NCI-H2171 (cell line): ENCODE measurements around the gene TSEN15.
"Not testable (repeated sequence)": the region's sequence is repeated elsewhere in the genome, so short reads cannot be mapped to it uniquely, and the experiment has no call there.

ENCODE experiments used
- DNase-seq: peaks from one replicate; lab custom pipeline; 2025; lab: John Stamatoyannopoulos, UW

Gene TSEN15

DNA sequence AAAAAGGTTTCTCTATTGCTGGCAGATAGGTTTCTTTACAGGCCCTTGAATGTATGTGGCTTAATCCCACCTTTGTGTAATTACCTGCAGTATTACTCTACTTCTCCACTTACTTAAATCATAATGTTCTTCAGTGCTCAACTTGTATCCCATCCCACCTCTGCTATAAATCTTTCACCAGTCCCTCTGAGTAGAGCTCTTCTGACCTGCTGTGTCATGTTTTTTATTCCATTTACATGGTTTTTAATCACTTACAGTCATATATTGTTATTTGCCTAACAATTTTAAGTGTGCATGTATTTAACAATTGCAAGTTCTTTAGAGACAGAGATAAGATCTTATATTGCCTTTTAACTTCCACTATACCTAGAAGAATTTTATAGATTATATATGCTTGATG lies 2.4 kb downstream of the TSEN15 start:
- no peak for DNase-seq

DNA sequence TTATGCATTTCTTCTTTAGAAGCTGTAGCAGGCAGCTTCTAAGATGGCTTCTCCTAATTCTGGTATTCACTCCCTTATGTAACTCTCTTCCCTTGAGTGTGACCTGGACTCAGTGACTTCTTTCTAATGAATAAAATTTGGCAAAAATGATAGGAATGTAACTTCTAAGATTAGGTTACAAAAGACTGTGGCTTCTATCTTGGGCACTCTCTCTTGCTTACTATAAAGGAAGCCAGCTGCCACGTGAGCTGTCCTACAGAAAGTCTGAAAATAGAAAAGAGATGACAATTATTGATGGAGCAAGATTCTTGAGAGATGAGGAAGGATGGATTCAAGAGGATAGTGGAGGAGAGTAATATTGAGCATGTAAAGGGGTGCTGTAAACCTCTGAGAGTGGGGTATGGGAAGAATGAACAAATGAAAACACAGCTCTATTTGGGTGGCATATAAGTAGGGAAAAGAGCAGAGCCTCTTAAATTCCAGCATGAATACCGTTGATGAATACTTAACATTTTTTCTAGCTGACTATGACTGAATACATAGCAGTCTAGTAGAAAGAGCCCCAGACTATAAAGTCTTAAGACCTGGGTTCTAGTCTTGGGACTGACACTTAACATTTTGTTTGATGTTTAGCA lies 5.5 kb downstream of the TSEN15 start:
- DNase-seq, result no peak

DNA sequence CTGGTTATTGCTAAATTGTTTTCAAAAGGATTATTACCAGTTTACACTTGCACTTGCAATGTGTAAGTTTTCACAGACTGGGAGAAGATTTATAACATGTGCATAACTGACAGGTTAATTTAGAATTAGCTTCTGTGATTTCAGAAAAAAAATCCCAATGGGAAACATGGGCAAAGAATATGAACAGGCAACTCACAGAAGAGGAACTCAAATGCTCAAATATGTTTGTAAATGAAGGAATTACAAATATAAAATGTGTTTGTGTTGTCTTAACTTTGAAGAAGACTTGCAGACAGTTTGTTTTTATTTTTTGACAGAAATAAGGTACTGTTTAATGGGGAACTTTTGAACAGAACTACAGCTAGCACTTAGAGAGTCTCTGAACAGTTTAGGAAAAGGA lies 8.4 kb downstream of the TSEN15 start:
- DNase-seq, result no peak

DNA sequence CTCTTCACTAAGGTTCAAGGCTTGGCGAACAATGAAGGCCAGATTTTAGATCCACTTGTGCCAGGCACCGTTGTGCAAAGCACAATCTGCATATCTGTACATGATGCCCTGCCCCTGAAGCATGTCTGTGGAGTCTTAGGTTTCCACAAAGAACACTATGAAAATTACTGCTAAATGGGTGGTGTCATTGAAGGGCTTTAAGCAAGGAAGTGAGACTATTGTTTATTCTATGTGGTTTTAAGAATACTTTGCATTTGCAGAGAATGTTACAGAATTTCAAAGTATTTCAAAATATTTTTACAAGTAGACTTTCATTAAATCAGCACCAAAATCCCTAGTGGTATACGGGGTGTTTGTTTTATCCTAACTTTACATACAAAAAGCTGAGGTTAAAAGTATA lies 8.8 kb downstream of the TSEN15 start:
- no peak for DNase-seq

GRCh38 chr1:184061396-184062003 lies 10.0 kb downstream of the TSEN15 start:
- DNase-seq, result no peak

GRCh38 chr1:184062640-184063286 lies 11.2 kb downstream of the TSEN15 start:
- DNase-seq, result no peak

DNA sequence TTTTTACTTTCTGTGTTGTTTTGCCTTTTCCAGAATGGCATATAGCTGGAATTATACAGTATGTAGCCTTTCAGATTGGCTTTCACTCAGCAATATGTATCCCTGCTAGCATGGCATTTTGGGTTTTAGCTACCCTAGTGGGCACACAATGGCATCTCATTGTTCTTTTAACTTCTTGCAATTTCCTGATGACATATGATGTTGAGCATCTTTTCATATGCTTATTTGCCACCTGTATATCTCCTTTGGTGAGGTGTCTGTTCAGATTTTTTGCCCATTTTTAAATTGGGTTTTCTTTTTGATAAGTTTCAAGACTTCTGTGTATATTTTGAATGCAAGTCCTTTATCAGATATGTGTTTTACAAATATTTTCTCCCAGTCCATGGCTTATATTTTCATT lies 14.0 kb downstream of the TSEN15 start:
- no peak for DNase-seq

- no peak for DNase-seq
Observed at GRCh38 chr1:184068354-184068753, 16.8 kb downstream of the TSEN15 start.

GRCh38 chr1:184069675-184070074 lies 18.1 kb downstream of the TSEN15 start:
- DNase-seq, result no peak

DNA sequence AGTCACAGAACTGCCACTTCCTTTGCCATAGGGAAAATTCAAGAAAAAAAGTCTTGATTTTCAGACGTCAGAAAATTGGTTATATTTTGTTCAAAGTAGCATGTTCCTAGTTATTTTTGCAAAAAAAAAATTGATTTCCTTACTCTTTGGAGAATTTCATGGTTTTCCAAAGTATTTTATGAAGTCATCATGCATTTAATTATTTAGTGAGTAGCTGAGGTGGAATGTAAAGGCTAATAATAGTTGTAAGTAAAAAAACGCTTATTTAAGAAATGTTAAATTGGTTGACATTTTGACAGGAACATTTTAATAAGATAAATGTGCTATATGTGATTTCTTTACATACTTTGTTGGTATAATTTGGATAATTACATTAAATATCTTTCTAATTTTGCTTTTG lies 20.8 kb downstream of the TSEN15 start:
- DNase-seq, result no peak

DNA sequence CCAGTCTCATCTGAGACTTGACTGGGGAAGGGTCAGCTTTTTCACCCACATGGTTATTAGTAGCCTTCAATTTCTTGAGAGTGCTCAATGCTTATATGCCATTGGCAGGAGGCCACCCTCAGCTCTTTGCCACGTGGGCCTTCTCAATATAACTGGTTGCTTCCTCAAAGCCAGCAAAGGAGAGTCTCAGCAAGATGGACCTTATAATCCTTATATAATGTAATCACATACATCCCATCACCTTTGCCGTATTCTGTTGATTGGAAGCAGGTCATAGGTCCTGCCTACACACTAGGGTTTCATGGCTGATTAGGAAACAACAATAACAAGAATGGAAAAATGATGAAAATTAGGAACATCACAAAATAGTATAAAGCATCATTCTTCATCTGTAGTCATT lies 22.9 kb downstream of the TSEN15 start:
- no peak for DNase-seq

DNA sequence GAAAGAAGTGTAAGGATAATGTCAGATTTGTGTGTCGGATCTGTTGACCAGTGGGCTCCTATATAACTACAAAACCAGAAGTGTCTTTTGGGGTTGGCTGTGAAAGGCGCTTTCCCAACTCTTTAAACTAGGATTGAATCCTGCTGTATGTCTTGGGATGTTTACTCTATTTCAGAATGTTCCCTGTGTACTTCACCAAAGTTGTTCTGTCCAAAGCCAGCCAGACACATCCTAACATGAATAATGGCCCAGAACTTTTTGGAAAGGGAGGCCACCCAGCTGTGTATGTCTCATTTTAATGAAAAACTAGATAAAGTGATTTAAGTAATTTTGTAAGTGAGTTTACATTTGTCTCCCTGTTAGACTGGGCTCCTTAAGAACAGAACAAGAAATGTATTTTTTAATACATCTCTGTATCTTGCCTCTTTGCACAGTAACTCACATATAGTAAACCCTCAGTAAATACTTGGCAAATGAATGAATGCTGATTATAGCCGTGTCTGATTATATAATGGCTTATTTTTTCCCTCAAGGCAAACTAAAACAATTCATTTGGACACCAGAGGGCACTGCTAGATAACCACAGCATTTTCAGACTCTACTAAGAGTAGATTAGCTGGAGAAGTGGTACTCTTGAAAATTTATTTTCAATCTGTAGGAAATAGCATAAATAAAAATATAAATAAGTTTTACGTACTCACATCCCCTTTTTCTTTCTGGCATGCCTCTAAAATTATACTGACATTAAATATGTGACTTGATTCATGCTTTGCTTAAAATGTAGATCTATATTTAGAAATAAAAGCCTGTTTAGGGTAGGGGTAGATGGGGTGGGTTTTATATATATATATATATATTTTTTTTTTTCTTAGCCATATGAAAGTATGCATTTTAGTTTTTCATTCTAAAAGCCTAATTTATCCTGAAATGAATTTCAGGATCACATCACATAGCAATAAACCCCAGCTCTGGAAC lies 23.8 kb downstream of the TSEN15 start:
- DNase-seq, result peak; percentile 42

- DNase-seq, result no peak
Observed at GRCh38 chr1:184078564-184079249, 27.2 kb downstream of the TSEN15 start.

GRCh38 chr1:184080309-184080708 lies 28.8 kb downstream of the TSEN15 start:
- DNase-seq, result no peak

- DNase-seq, result no peak
Observed at GRCh38 chr1:184082541-184083415, 31.2 kb downstream of the TSEN15 start.

GRCh38 chr1:184085667-184086066 lies 34.1 kb downstream of the TSEN15 start:
- no peak for DNase-seq

- DNase-seq, result no peak
Observed at GRCh38 chr1:184088037-184088436, 36.5 kb downstream of the TSEN15 start.

- DNase-seq, result no peak
Observed at GRCh38 chr1:184093071-184093470, 41.5 kb downstream of the TSEN15 start.

GRCh38 chr1:184096005-184096404 lies 44.5 kb downstream of the TSEN15 start:
- DNase-seq, result no peak

GRCh38 chr1:184096580-184096979 lies 45.0 kb downstream of the TSEN15 start:
- DNase-seq, result not testable (repeated sequence)

- no peak for DNase-seq
Observed at GRCh38 chr1:184101141-184101540, 49.6 kb downstream of the TSEN15 start.
